H1 (cell line): ENCODE data around the gene LRRC27. TPM values are rescaled to one million over a fixed set of nuclear protein-coding genes. Genes with fewer than 3 reads are reported as not detected.

Experiments used
- BACH1 ChIP-seq: IDR thresholded peaks from 2 replicates; pipeline ENCODE4 v1.6.1; 2012; ENCODE audit warnings: low read length, improper control_type of control experiment
- BCL11A ChIP-seq, 2 experiments: IDR thresholded peaks; one replicate each; pipeline ENCODE4 v1.6.1; 2011; ENCODE audit warnings: low read depth in 2 of 2, low read length in 2 of 2, mild to moderate bottlenecking in 2 of 2
- CBX5 ChIP-seq: fragments of 300-800, 300-1000 bp; sonication (generic); IDR thresholded peaks from 2 replicates; pipeline ENCODE4 v1.7.1; 2016; ENCODE audit warnings: antibody characterized with exemption, low read length, low read depth
- JUND ChIP-seq: IDR thresholded peaks from 2 replicates; pipeline ENCODE4 v1.6.1; 2011; ENCODE audit warnings: mild to moderate bottlenecking, improper control_type of control experiment, low read length
- NANOG ChIP-seq: IDR thresholded peaks from 2 replicates; pipeline ENCODE4 v1.6.1; 2011; ENCODE audit warnings: low read length, low read depth, mild to moderate bottlenecking, inconsistent platforms; ENCODE audit not compliant: insufficient read depth, poor library complexity, severe bottlenecking
- POU5F1 ChIP-seq: IDR thresholded peaks from 2 replicates; pipeline ENCODE4 v1.6.1; 2011; ENCODE audit warnings: low read depth, mild to moderate bottlenecking, low read length, moderate library complexity
- RFX5 ChIP-seq: IDR thresholded peaks from 2 replicates; pipeline ENCODE4 v1.6.1; 2011; ENCODE audit warnings: low read depth, low read length, improper control_type of control experiment, borderline replicate concordance
- RNF2 ChIP-seq: fragments of 200-900, 300-1000 bp; sonication (generic); IDR thresholded peaks from 2 replicates; pipeline ENCODE4 v1.7.1; 2016; ENCODE audit warnings: borderline replicate concordance, low read depth, mild to moderate bottlenecking, antibody characterized with exemption, low read length; ENCODE audit not compliant: poor library complexity, severe bottlenecking; ENCODE audit errors: missing control alignments
- SP2 ChIP-seq: IDR thresholded peaks from 2 replicates; pipeline ENCODE4 v1.6.1; 2012; ENCODE audit warnings: mild to moderate bottlenecking, low read length, inconsistent platforms
- TAF7 ChIP-seq: optimal IDR thresholded peaks from 2 replicates; pipeline ENCODE3; 2011; ENCODE audit warnings: low read depth, mild to moderate bottlenecking, inconsistent platforms, low read length, moderate library complexity, borderline replicate concordance
- YY1 ChIP-seq: IDR thresholded peaks from 2 replicates; pipeline ENCODE4 v1.6.1; 2011; ENCODE audit warnings: low read depth, mild to moderate bottlenecking, low read length
- polyA plus RNA-seq, 7 experiments: library from polyadenylated mRNA; depleted of rRNA in 3 of 7; stranded (reverse) in 5 of 7; unstranded in 2 of 7; fragments of >200 nt in 5 of 7; fragments of 200-250 nt in 2 of 7; gene quantifications; 1 replicate in 5 of 7; 2 replicates in 1 of 7; 4 replicates in 1 of 7; pipeline versions ENCODE4 v1.2.1 to v1.2.3, GENCODE V29; 2011 to 2013; ENCODE audit warnings: missing spikeins in 2 of 7, mixed read lengths in 2 of 7
- total RNA-seq: library from RNA; stranded (reverse); fragmentation: NEBNext Ultra II Directional; extraction: Animal tissue kit (Norgen Biotek cat#: 25700); gene quantifications from 2 replicates; pipeline ENCODE4 v1.2.1, GENCODE V29; 2021
- TF ChIP-seq, protein P1 (sequence below): IDR thresholded peaks from 2 replicates; pipeline ENCODE4 v1.6.1; 2012; ENCODE audit warnings: inconsistent platforms
- TF ChIP-seq, protein P2 (sequence below), 3 experiments: IDR thresholded peaks; 1 replicate in 2 of 3; 2 replicates in 1 of 3; pipeline versions ENCODE4 v1.5.1 to v1.6.1; 2011; ENCODE audit warnings: low read length in 3 of 3, mild to moderate bottlenecking in 3 of 3, inconsistent platforms in 2 of 3, low read depth in 1 of 3, moderate library complexity in 1 of 3; ENCODE audit not compliant: insufficient read depth in 1 of 3; ENCODE audit errors: control extremely low read depth in 1 of 3

LRRC27 gene
- total and polyA plus RNA-seq, 2 of the 8 experiments (the other 6 are each of a cell fraction or from before 2014, with no cell fraction given), result 1.2 to 3.8 TPM

DNA sequence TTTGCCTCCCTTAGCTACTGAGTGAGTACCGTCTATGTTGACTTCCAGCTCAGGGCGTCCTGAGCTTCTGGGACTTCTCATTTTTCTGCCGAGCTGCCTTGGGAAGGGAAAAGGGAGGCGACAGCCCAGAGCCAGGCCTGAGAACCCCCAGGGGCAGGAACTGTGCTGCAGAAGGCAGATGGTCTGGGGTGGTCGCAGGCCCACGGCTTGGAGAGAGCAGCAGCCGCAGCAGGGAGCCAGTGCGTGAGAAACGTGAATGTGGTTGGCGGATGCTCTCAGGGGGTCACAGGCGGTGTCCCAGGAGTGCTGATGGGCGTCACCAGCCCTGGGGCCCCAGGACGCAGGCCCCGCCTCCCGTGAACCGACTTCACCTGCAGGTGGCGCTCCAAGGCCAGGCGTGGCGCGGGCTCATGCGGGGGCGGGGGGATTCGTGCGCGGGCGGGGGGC, 55.8 kb downstream of the LRRC27 start (continued):
- TF ChIP-seq BACH1, result no peak
- TF ChIP-seq, protein P1, sequence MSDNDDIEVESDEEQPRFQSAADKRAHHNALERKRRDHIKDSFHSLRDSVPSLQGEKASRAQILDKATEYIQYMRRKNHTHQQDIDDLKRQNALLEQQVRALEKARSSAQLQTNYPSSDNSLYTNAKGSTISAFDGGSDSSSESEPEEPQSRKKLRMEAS, result peak; percentile 41; the same call in 1 of the 2 replicates
- no peak for TF ChIP-seq NANOG
- TF ChIP-seq CBX5, result no peak
- TF ChIP-seq TAF7, result no peak
- no peak for TF ChIP-seq RFX5
- TF ChIP-seq, protein P2, sequence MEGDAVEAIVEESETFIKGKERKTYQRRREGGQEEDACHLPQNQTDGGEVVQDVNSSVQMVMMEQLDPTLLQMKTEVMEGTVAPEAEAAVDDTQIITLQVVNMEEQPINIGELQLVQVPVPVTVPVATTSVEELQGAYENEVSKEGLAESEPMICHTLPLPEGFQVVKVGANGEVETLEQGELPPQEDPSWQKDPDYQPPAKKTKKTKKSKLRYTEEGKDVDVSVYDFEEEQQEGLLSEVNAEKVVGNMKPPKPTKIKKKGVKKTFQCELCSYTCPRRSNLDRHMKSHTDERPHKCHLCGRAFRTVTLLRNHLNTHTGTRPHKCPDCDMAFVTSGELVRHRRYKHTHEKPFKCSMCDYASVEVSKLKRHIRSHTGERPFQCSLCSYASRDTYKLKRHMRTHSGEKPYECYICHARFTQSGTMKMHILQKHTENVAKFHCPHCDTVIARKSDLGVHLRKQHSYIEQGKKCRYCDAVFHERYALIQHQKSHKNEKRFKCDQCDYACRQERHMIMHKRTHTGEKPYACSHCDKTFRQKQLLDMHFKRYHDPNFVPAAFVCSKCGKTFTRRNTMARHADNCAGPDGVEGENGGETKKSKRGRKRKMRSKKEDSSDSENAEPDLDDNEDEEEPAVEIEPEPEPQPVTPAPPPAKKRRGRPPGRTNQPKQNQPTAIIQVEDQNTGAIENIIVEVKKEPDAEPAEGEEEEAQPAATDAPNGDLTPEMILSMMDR (IDR thresholded peaks at IDR 0.05; ENCODE audit: control extremely low read depth in 1 of 3, insufficient read depth in 1 of 3, low read depth in 1 of 3, low read length in 3 of 3), result peak in 2 of 3 experiments; percentile 71 to 77; a peak in 3 of 4 replicates
- no peak for TF ChIP-seq RNF2
- TF ChIP-seq JUND, result no peak
- no peak for TF ChIP-seq SP2
- no peak for TF ChIP-seq POU5F1
- TF ChIP-seq YY1, result no peak
- no peak for TF ChIP-seq BCL11A (IDR thresholded peaks at IDR 0.05; ENCODE audit: low read depth in 2 of 2, low read length in 2 of 2)
